Stimulated activated CD8-positive, alpha-beta memory T cell treated with anti-CD3 and anti-CD28 coated beads, Interleukin-4, amount 100 ng/mL, for 4 hours (primary cell): ENCODE data around the gene ECM1.

Source experiments
- DNase-seq, 2 donors: peaks; one replicate each; pipeline ENCODE4 v3.0.0-alpha.2; 2020; ENCODE audit warnings: low read depth in 2 of 2, low spot score in 1 of 2

ECM1 gene

DNA sequence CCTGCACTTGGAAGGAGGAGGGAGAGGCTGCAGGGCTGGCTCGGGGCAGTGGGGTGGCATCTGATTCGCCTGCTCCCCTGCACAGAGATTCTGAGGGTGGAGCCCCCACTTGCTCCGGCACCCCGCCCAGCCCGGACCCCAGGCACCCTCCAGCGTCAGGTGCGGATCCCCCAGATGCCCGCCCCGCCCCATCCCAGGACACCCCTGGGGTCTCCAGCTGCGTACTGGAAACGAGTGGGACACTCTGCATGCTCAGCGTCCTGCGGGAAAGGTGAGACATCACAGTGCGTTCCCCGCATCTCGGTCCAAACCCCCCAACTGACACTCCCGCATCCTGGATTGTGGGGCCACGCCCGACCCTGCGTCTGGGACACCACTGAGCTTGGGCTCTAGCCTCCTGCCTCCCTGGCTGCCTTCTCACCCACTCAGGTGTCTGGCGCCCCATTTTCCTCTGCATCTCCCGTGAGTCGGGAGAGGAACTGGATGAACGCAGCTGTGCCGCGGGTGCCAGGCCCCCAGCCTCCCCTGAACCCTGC, 49.2 kb downstream of the ECM1 start:
- no peak for DNase-seq

- no peak for DNase-seq
Observed at GRCh38 chr1:150557813-150558212, 49.9 kb downstream of the ECM1 start.

- DNase-seq: no peak
Observed at GRCh38 chr1:150558303-150558704, 50.4 kb downstream of the ECM1 start.

GRCh38 chr1:150558761-150559655, 51.1 kb downstream of the ECM1 start:
- DNase-seq: no peak

- no peak for DNase-seq
Observed at GRCh38 chr1:150559656-150560010, 51.7 kb downstream of the ECM1 start.

DNA sequence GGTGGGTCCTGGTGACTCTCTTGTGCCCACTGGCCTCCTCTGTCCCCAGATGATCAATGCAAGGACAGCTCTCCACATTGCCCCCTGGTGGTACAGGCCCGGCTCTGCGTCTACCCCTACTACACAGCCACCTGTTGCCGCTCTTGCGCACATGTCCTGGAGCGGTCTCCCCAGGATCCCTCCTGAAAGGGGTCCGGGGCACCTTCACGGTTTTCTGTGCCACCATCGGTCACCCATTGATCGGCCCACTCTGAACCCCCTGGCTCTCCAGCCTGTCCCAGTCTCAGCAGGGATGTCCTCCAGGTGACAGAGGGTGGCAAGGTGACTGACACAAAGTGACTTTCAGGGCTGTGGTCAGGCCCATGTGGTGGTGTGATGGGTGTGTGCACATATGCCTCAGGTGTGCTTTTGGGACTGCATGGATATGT, 52.1 kb downstream of the ECM1 start:
- DNase-seq: peak in 1 of 2 donors; percentile 57

- peak; percentile 72 for DNase-seq
Observed at GRCh38 chr1:150560576-150561253, 52.8 kb downstream of the ECM1 start.

GRCh38 chr1:150561254-150561973, 53.5 kb downstream of the ECM1 start:
- DNase-seq: no peak

GRCh38 chr1:150561974-150562445, 54.1 kb downstream of the ECM1 start:
- DNase-seq: peak; percentile 66 to 77

DNA sequence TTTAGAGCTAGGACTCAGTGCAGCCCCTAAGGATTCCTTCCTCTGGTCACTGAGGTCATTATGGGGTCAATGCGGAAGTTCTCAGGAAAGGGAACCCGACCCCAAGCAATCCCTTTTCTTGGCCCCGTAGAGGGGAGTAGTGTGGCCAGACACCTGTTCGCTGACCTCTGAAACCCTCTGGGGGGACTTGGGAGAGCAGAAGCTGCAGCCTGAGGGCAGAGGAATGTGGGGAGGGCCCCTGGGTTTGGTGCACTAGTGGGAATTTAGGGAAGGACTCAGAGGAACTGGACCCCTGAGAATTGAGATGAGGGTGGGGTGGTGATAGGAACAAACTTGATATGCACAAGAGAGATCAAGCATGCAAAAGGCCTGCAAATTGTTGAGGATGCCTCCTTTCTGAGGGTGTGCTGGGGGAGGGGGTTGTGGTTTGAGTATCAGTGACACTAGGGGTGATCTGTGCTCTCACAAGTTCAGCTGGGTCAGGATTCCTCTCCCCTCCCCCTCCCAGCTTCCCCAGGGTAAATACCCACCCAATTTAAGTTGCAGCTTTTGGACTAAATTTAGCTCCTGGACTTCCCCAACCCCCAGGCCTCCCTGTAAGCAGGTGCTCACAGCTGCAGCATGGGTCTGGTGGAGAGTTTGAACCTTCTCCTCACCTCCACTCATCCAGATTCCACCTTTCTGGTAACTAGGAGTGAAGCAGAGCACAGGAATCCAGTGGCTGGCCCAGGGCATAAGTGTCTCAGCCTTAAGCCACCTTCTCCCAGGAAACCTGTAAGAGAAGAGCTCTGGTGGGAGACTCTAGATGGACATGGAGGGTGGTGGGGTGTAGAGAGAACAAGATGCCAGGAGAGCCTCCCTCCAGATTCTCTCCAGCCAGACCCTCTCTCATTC, 54.8 kb downstream of the ECM1 start:
- peak; percentile 36 to 68 for DNase-seq
